ENCODE data around the gene GCNT1. TPM values are rescaled to one million over a fixed set of nuclear protein-coding genes. Genes with fewer than 3 reads are reported as not detected.
"Not testable (repeated sequence)": the region's sequence is repeated elsewhere in the genome, so short reads cannot be mapped to it uniquely, and the experiment has no call there.

GCNT1 gene
- total RNA-seq, 4 donors from 2014 or later = 3.7 to 12.1 (median 6.0) TPM

GRCh38 chr9:76531231-76531780 lies 72.3 kb downstream of the GCNT1 start:
- TF ChIP-seq POLR2A (IDR thresholded peaks at IDR 0.05) (no peak), CTCF (IDR thresholded peaks at IDR 0.05) (no peak)
- DNase-seq (ENCODE audit: low spot score in 2 of 2) = no peak
- WGBS, 2 donors = 83 to 84% methylated on average over 3 of the region's 3 CpGs

DNA sequence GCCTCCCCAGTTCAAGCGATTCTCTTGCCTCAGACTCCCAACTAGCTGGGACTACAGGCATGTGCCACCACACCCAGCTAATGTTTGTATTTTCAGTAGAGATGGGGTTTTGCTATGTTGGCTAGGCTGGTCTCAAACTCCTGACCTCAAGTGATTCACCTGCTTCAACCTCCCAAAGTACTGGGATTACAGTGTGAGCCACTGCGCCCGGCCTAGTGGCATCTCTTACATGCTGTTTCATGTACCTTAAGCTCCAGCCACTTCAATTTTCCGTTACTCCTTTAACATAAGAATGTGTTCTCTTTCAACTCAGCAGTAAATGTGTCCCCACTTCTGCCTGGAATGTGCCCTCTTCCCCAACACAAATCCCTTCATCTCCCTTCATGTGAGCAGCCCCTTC lies 73.9 kb downstream of the GCNT1 start:
- DNase-seq (ENCODE audit: low spot score in 2 of 2); intact Hi-C loops (cut with DNase I; ENCODE audit: low total_unique reads); H3K4me3 ChIP-seq (ENCODE audit: low read depth, poor library complexity, severe bottlenecking): not testable (repeated sequence)
- 90 to 93% methylated on average over 4 of the region's 4 CpGs for WGBS, 2 donors

More at GRCh38 chr9:76531231-76531780, 72.3 kb downstream of the GCNT1 start:
- no peak overlapping the region for H3K4me3 ChIP-seq (ENCODE audit: low read depth, poor library complexity, severe bottlenecking)
- intact Hi-C loops (cut with DNase I; ENCODE audit: low total_unique reads) = no loop called here

DNA sequence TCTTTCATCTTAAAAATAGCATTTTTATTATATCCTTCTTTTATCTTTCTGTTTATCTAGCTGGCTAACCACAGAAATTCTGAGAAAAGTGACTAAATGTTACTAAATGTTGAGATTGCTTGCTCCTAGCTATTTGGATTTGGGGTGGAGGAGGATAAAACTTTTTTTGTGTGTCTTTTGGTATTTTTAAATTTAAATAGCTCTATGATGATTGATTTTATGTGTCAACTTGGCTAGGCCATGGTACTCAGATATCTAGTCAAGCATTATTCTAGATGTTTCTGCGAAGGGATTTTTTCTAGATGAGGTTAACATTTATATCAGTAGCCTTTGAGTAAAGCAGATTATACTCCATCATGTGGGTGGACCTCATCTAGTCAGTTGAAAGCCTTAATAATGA lies 75.0 kb downstream of the GCNT1 start:
- no peak overlapping the region for H3K4me3 ChIP-seq (ENCODE audit: low read depth, poor library complexity, severe bottlenecking)

DNA sequence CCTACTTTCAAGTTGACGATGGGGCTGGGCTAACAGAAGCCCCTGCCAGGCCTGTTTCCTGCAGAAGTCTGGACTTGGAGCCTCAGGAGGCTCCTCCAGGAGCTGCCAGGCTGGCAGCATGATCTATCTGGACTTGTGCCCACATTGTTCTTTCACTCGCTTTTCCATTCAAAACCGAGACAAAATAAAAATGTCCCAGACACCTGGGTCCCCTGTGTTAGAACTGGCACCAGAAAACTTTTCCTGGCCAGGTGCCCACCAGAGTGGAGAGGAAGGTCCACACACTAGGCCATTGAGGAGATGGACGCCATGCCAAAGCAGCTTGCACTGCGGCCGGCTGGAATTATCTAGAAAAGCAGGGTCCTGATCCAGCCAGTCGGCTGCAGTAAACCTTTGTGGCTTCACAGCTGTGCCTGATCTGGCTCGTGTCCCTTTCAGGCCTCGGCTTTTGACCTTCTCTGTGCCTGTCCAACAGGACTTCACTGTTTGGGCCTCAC lies 78.2 kb downstream of the GCNT1 start:
- DNase-seq (ENCODE audit: low spot score in 2 of 2) = peak in 1 of 2 donors; percentile 86
- H3K4me3 ChIP-seq (ENCODE audit: low read depth, poor library complexity, severe bottlenecking) = no peak overlapping the region
- no peak for TF ChIP-seq CTCF (IDR thresholded peaks at IDR 0.05)
- no peak for TF ChIP-seq POLR2A (IDR thresholded peaks at IDR 0.05)
- 59 to 70% methylated on average over 9 of the region's 9 CpGs for WGBS, 2 donors
- intact Hi-C loops (cut with DNase I; ENCODE audit: low total_unique reads) = no loop called here

More for the DNA sequence above, 75.0 kb downstream of the GCNT1 start:
- TF ChIP-seq POLR2A (IDR thresholded peaks at IDR 0.05) (no peak), CTCF (IDR thresholded peaks at IDR 0.05) (no peak)
- intact Hi-C loops (cut with DNase I; ENCODE audit: low total_unique reads) = no loop called here
- no peak for DNase-seq (ENCODE audit: low spot score in 2 of 2)
- 91 to 96% methylated on average over 1 of the region's 1 CpG for WGBS, 2 donors

GRCh38 chr9:76539180-76539579 lies 80.2 kb downstream of the GCNT1 start:
- 87% methylated on average over 1 of the region's 1 CpG for WGBS, 2 donors
- DNase-seq (ENCODE audit: low spot score in 2 of 2) = no peak
- TF ChIP-seq CTCF (IDR thresholded peaks at IDR 0.05) (no peak), POLR2A (IDR thresholded peaks at IDR 0.05) (no peak)
- intact Hi-C loops (cut with DNase I; ENCODE audit: low total_unique reads) = no loop called here
- H3K4me3 ChIP-seq (ENCODE audit: low read depth, poor library complexity, severe bottlenecking) = no peak overlapping the region

GRCh38 chr9:76542360-76542759 lies 83.4 kb downstream of the GCNT1 start:
- WGBS, 2 donors = 81 to 85% methylated on average over 5 of the region's 5 CpGs
- H3K4me3 ChIP-seq (ENCODE audit: low read depth, poor library complexity, severe bottlenecking) = no peak overlapping the region
- intact Hi-C loops (cut with DNase I; ENCODE audit: low total_unique reads) = no loop called here
- no peak for TF ChIP-seq CTCF (IDR thresholded peaks at IDR 0.05)
- no peak for TF ChIP-seq POLR2A (IDR thresholded peaks at IDR 0.05)
- no peak for DNase-seq (ENCODE audit: low spot score in 2 of 2)

All from lower leg skin (tissue), 4 donors.